Measurements from ENCODE around the gene APC. TPM values are rescaled to one million over a fixed set of nuclear protein-coding genes. Genes with fewer than 3 reads are reported as not detected.

Gene APC
- total RNA-seq, 4 donors from 2014 or later: 57.3 to 68.2 (median 65.5) TPM

GRCh38 chr5:112694853-112695709 lies 42.6 kb upstream of the APC start:
- TF ChIP-seq, protein P1, sequence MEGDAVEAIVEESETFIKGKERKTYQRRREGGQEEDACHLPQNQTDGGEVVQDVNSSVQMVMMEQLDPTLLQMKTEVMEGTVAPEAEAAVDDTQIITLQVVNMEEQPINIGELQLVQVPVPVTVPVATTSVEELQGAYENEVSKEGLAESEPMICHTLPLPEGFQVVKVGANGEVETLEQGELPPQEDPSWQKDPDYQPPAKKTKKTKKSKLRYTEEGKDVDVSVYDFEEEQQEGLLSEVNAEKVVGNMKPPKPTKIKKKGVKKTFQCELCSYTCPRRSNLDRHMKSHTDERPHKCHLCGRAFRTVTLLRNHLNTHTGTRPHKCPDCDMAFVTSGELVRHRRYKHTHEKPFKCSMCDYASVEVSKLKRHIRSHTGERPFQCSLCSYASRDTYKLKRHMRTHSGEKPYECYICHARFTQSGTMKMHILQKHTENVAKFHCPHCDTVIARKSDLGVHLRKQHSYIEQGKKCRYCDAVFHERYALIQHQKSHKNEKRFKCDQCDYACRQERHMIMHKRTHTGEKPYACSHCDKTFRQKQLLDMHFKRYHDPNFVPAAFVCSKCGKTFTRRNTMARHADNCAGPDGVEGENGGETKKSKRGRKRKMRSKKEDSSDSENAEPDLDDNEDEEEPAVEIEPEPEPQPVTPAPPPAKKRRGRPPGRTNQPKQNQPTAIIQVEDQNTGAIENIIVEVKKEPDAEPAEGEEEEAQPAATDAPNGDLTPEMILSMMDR (IDR thresholded peaks at IDR 0.05; ENCODE audit: low read depth): no peak

GRCh38 chr5:112696786-112697185 lies 40.9 kb upstream of the APC start:
- TF ChIP-seq, protein P1 (IDR thresholded peaks at IDR 0.05; ENCODE audit: low read depth): no peak

- TF ChIP-seq, protein P1 (IDR thresholded peaks at IDR 0.05; ENCODE audit: low read depth): no peak
These were observed 40.4 kb upstream of the APC start for GRCh38 chr5:112697322-112697721.

- TF ChIP-seq, protein P1 (IDR thresholded peaks at IDR 0.05; ENCODE audit: low read depth): no peak
These were observed 39.9 kb upstream of the APC start for GRCh38 chr5:112697833-112698232.

DNA sequence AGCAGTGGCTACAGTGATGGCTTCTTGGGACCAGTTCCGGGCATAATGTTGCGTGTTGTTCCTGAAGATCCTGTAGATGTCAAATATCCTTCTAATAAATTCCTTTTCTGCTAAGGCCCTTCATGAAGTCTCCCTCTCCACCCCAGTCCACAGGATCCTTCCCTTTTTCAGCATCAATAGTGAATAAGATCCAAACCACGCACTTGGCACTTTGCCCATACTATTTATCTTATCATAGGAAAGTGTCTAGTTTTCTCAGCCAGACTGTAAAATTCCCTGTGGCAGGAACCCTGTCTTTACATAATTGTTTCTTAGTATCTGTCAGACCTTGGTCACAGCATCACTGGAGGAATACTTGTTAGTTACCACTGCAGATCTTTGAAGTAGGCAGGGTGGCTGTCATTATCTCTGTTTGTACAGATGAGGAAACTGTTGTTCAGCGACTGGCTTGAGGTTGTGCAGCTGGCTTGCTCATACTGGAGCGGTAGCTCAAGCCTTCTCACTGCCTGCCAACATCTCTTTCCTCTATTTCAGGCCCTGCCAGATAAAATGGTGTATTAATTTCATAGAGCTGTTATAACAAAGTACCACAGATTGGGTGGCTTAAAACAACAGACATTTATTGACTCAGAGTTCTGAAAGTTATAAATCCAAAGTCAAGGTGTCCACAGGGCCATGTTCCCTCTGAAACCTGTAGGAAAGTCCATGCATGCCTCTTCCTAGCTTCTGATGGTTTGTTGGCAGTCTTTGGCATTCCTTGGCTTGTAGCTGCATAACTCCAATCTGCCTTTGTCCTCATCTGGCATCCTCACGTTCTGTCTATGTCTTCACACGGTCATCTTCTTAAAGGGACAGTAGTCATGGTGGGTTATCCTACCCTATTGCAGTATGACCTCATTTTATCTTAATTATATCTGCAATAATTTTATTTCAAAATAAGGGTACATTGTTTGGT lies 33.5 kb upstream of the APC start:
- TF ChIP-seq, protein P1 (IDR thresholded peaks at IDR 0.05; ENCODE audit: low read depth): no peak

GRCh38 chr5:112706446-112707016 lies 31.2 kb upstream of the APC start:
- TF ChIP-seq, protein P1 (IDR thresholded peaks at IDR 0.05; ENCODE audit: low read depth): no peak
